ENCODE measurements around the gene BCR. TPM values are rescaled to one million over a fixed set of nuclear protein-coding genes. Genes with fewer than 3 reads are reported as not detected.

Gene BCR
- total RNA-seq, 1 experiment from 2014 or later = 129 TPM

GRCh38 chr22:23156286-23156685, 24.0 kb upstream of the BCR start (continued):
- TF ChIP-seq E2F1 (CRISPR knock-in tag; IDR thresholded peaks at IDR 0.05) (no peak), USF1 (CRISPR knock-in tag; IDR thresholded peaks at IDR 0.05) (no peak), ZNF317 (CRISPR knock-in tag; IDR thresholded peaks at IDR 0.05; ENCODE audit: borderline replicate concordance, low read depth) (no peak), KAT7 (CRISPR knock-in tag; IDR thresholded peaks at IDR 0.05; ENCODE audit: borderline replicate concordance) (no peak)

GRCh38 chr22:23157560-23158515, 22.5 kb upstream of the BCR start:
- DNase-seq (ENCODE audit: low spot score) (no peak), ATAC-seq (no peak)
- peak overlapping the region; percentile 72; the same call in 1 of the 2 replicates for H3K27ac Mint-ChIP-seq
- no peak for TF ChIP-seq FOXJ3 (CRISPR knock-in tag; IDR thresholded peaks at IDR 0.05; ENCODE audit: borderline replicate concordance)
- TF ChIP-seq ATF6 (CRISPR knock-in tag; IDR thresholded peaks at IDR 0.05) = no peak
- no peak for TF ChIP-seq MLX (CRISPR knock-in tag; IDR thresholded peaks at IDR 0.05)
- no peak for TF ChIP-seq NFATC4 (CRISPR knock-in tag; IDR thresholded peaks at IDR 0.05)
- no peak for TF ChIP-seq ATF2 (CRISPR knock-in tag; IDR thresholded peaks at IDR 0.05; ENCODE audit: borderline replicate concordance, low read depth)
- TF ChIP-seq ZNF281 (CRISPR knock-in tag; IDR thresholded peaks at IDR 0.05) = no peak
- TF ChIP-seq NR1H2 (CRISPR knock-in tag; IDR thresholded peaks at IDR 0.05) = no peak
- TF ChIP-seq KAT7 (CRISPR knock-in tag; IDR thresholded peaks at IDR 0.05; ENCODE audit: borderline replicate concordance) = no peak
- no peak for TF ChIP-seq PRDM15 (CRISPR knock-in tag; IDR thresholded peaks at IDR 0.05)
- TF ChIP-seq OVOL2 (CRISPR knock-in tag; IDR thresholded peaks at IDR 0.05; ENCODE audit: borderline replicate concordance) = no peak
- no peak for TF ChIP-seq ATF1 (CRISPR knock-in tag; IDR thresholded peaks at IDR 0.05)
- no peak for TF ChIP-seq USF1 (CRISPR knock-in tag; IDR thresholded peaks at IDR 0.05)
- TF ChIP-seq ZMAT4 (CRISPR knock-in tag; IDR thresholded peaks at IDR 0.05) = no peak
- TF ChIP-seq ESRRA (CRISPR knock-in tag; IDR thresholded peaks at IDR 0.05; ENCODE audit: borderline replicate concordance) = no peak
- H3K4me3 Mint-ChIP-seq = no peak overlapping the region
- no peaks in the 10 kb centered on the region for H3K9me3 Mint-ChIP-seq
- no peaks in the 10 kb centered on the region for H3K36me3 Mint-ChIP-seq
- ChIA-PET POLR2A (interaction anchor here (1.2 to 1.4 kb wide), 2 partner anchors 124 to 133 kb away, joined by 3 to 6 read pairs; no protein-coding TSS in a partner anchor), CTCF (interaction anchor here (0.5 to 5.7 kb wide), 42 partner anchors 10 to 407 kb away, joined by 3 to 72 read pairs (median 5); partner anchors contain the start of genes BCR, RAB36 and RSPH14)
- peaks cover 23% of the 10 kb centered on the region for H3K4me1 Mint-ChIP-seq
- H3K27me3 Mint-ChIP-seq (ENCODE audit: low read depth) = no peaks in the 10 kb centered on the region; the same call in 1 of the 2 replicates

All from WTC11 (cell line).